Loucy (cell line): ENCODE measurements around the gene PABPN1.

Experiments used
- H2AFZ ChIP-seq: fragments of 200-600 bp; sonication (generic); 2 replicates; pipeline ENCODE4 v1.6.0; 2016; ENCODE audit warnings: antibody characterized with exemption, mild to moderate bottlenecking, low read length, moderate library complexity
- H3F3A ChIP-seq: fragments of 200-600 bp; 2 replicates; pipeline ENCODE4 v1.6.0; 2016; ENCODE audit warnings: antibody characterized with exemption, low read depth, mild to moderate bottlenecking
- H3K27me3 ChIP-seq: fragments of 200-600 bp; sonication (generic); 2 replicates; pipeline ENCODE4 v1.6.1; 2014; ENCODE audit warnings: low read length, mild to moderate bottlenecking; ENCODE audit not compliant: insufficient read depth, poor library complexity, severe bottlenecking
- H3K36me3 ChIP-seq: fragments of 200-600 bp; sonication (generic); 2 replicates; pipeline ENCODE4 v1.6.1; 2016; ENCODE audit warnings: low read length; ENCODE audit not compliant: insufficient read depth
- H3K4me1 ChIP-seq: fragments of 200-600 bp; sonication (generic); 2 replicates; pipeline ENCODE4 v1.5.1; 2014; ENCODE audit warnings: low read length, mild to moderate bottlenecking; ENCODE audit not compliant: insufficient read depth, poor library complexity, severe bottlenecking
- H3K4me2 ChIP-seq: fragments of 200-600 bp; sonication (generic); 2 replicates; pipeline ENCODE4 v1.6.0; 2014; ENCODE audit warnings: antibody characterized with exemption, low read length, low read depth, mild to moderate bottlenecking; ENCODE audit not compliant: poor library complexity, severe bottlenecking
- H3K4me3 ChIP-seq: fragments of 200-600 bp; sonication (generic); 2 replicates; pipeline ENCODE4 v1.5.1; 2014; ENCODE audit warnings: low read length, mild to moderate bottlenecking, mixed read lengths; ENCODE audit not compliant: poor library complexity, severe bottlenecking
- H3K79me2 ChIP-seq: fragments of 200-600 bp; sonication (generic); 2 replicates; pipeline ENCODE4 v1.6.1; 2014; ENCODE audit warnings: low read length; ENCODE audit not compliant: insufficient read depth
- H3K9ac ChIP-seq: fragments of 200-600 bp; sonication (generic); 2 replicates; pipeline ENCODE4 v1.6.0; 2014; ENCODE audit warnings: mild to moderate bottlenecking, low read depth, low read length, moderate library complexity; ENCODE audit not compliant: poor library complexity, severe bottlenecking
- H3K9me2 ChIP-seq: fragments of 200-600 bp; sonication (generic); replicated peaks from 2 replicates; pipeline ENCODE4 v1.6.1; 2016; ENCODE audit warnings: low read depth, low read length, mixed read lengths
- H3K9me3 ChIP-seq: fragments of 200-600 bp; sonication (generic); 2 replicates; pipeline ENCODE4 v1.6.1; 2014; ENCODE audit warnings: mild to moderate bottlenecking, antibody characterized with exemption, low read length, low read depth; ENCODE audit not compliant: insufficient read depth
- H4K20me1 ChIP-seq: fragments of 200-600 bp; sonication (generic); 2 replicates; pipeline ENCODE4 v1.6.0; 2014; ENCODE audit warnings: antibody characterized with exemption, low read length, mild to moderate bottlenecking; ENCODE audit not compliant: insufficient read depth, poor library complexity, severe bottlenecking
- EZH2phosphoT487 ChIP-seq: fragments of 200-600 bp; IDR thresholded peaks from 2 replicates; pipeline ENCODE4 v1.6.1; 2018; ENCODE audit warnings: antibody characterized with exemption, mild to moderate bottlenecking, moderate library complexity, borderline replicate concordance
- TF ChIP-seq, protein P1 (sequence below): fragments of 200-600 bp; sonication (generic); conservative IDR thresholded peaks from 2 replicates; pipeline ENCODE4 v1.5.1; 2014; ENCODE audit warnings: mild to moderate bottlenecking, antibody characterized with exemption, low read length

PABPN1 gene

DNA sequence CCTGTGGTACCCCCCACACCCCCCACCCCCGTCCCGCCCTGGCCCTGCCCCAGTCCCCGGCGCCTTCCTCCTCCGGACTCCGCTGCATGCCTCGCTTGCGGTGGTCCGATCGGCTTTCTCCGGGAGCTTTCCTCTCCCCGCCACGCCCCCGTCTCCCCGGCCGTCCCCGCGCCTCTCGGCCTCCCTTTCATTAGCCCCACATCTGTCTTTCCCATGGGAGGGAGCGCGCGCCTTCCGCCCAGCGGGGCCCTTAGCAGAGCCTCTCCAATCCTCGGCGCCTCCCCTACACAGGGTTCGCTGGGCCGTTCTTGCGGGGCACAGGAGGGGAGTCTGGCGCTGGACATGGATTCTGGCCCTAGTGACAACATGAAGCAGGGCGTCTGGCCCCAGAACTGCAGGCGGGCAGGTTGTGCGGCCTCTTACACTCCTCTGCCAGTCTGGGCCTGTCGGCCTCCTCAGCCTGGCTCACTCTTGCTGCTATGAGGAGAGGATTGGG lies 45.2 kb downstream of the PABPN1 start:
- no peaks in the 10 kb centered on the region for H3K4me1 ChIP-seq
- no peaks in the 10 kb centered on the region for H3K9me3 ChIP-seq
- H3K4me2 ChIP-seq: no peak overlapping the region
- H4K20me1 ChIP-seq: no peaks in the 10 kb centered on the region
- no peaks in the 10 kb centered on the region for H3F3A ChIP-seq
- H2AFZ ChIP-seq: no peak overlapping the region
- H3K9me2 ChIP-seq: no peaks in the 10 kb centered on the region
- H3K79me2 ChIP-seq: no peaks in the 10 kb centered on the region
- no peaks in the 10 kb centered on the region for H3K36me3 ChIP-seq
- H3K4me3 ChIP-seq: no peak overlapping the region
- H3K27me3 ChIP-seq: no peaks in the 10 kb centered on the region
- H3K9ac ChIP-seq: no peak overlapping the region
- TF ChIP-seq EZH2phosphoT487: no peak
- TF ChIP-seq, protein P1, sequence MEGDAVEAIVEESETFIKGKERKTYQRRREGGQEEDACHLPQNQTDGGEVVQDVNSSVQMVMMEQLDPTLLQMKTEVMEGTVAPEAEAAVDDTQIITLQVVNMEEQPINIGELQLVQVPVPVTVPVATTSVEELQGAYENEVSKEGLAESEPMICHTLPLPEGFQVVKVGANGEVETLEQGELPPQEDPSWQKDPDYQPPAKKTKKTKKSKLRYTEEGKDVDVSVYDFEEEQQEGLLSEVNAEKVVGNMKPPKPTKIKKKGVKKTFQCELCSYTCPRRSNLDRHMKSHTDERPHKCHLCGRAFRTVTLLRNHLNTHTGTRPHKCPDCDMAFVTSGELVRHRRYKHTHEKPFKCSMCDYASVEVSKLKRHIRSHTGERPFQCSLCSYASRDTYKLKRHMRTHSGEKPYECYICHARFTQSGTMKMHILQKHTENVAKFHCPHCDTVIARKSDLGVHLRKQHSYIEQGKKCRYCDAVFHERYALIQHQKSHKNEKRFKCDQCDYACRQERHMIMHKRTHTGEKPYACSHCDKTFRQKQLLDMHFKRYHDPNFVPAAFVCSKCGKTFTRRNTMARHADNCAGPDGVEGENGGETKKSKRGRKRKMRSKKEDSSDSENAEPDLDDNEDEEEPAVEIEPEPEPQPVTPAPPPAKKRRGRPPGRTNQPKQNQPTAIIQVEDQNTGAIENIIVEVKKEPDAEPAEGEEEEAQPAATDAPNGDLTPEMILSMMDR: no peak

DNA sequence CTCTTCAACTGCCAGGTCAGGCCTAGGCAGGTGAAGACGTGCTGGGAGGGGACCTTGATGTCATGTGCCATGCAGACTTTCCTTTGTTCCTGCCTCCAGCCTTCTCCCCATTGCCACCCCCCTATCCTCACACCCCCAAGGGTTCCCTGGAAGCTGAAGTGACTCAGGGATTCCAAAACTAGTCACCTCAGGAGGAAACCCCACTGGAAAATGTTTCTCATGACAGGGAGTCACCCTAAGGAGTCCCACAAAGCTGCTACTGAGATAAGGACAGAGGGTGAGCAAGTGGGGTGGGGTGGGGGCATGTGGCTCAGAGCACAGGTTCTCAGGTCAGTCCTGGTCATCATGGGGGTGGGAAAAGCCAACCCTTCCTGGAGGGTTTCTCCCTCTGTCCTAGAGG lies 49.0 kb downstream of the PABPN1 start:
- Histone ChIP-seq H3K9me3 (no peaks in the 10 kb centered on the region), H2AFZ (no peak overlapping the region), H3K4me2 (no peak overlapping the region), H3K4me1 (no peaks in the 10 kb centered on the region), H3K79me2 (no peaks in the 10 kb centered on the region), H4K20me1 (no peaks in the 10 kb centered on the region), H3F3A (no peaks in the 10 kb centered on the region), H3K4me3 (no peak overlapping the region), H3K27me3 (no peaks in the 10 kb centered on the region), H3K9ac (no peak overlapping the region), H3K9me2 (no peaks in the 10 kb centered on the region), H3K36me3 (no peaks in the 10 kb centered on the region)
- TF ChIP-seq, protein P1: no peak
- TF ChIP-seq EZH2phosphoT487: no peak

DNA sequence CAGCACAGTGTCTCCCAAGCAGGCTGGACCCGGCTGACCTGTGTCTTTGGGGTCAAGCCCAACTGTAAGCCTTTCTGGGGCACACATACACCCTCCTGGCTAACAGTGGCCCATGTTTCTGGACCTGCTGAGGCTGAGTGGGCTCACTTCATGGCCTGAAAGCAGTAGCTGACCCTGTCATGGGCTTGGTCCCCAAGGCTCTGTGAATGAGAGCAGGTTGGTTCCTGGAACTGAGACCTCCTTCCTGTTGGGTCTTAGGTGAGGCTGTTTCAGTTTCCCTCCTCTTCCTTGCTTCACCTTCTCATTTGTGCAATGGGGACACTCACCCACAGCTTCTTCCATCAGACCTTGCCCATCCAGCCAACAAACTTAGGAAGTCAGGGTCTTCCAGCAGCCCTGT lies 50.6 kb downstream of the PABPN1 start:
- no peaks in the 10 kb centered on the region for H3K9me2 ChIP-seq
- no peaks in the 10 kb centered on the region for H3F3A ChIP-seq
- no peak overlapping the region for H3K9ac ChIP-seq
- no peak overlapping the region for H3K4me3 ChIP-seq
- no peak overlapping the region for H2AFZ ChIP-seq
- TF ChIP-seq EZH2phosphoT487: no peak
- TF ChIP-seq, protein P1: no peak
- H3K36me3 ChIP-seq: no peaks in the 10 kb centered on the region
- H4K20me1 ChIP-seq: no peaks in the 10 kb centered on the region
- H3K9me3 ChIP-seq: no peaks in the 10 kb centered on the region
- H3K79me2 ChIP-seq: no peaks in the 10 kb centered on the region
- no peak overlapping the region for H3K4me2 ChIP-seq
- no peaks in the 10 kb centered on the region for H3K4me1 ChIP-seq
- H3K27me3 ChIP-seq: no peaks in the 10 kb centered on the region
